ENCODE data around the gene ABCB8.

The ABCB8 gene

GRCh38 chr7:151057989-151058780 lies 29.9 kb downstream of the ABCB8 start:
- peak; percentile 100 for DNase-seq (ENCODE audit: low spot score)

DNA sequence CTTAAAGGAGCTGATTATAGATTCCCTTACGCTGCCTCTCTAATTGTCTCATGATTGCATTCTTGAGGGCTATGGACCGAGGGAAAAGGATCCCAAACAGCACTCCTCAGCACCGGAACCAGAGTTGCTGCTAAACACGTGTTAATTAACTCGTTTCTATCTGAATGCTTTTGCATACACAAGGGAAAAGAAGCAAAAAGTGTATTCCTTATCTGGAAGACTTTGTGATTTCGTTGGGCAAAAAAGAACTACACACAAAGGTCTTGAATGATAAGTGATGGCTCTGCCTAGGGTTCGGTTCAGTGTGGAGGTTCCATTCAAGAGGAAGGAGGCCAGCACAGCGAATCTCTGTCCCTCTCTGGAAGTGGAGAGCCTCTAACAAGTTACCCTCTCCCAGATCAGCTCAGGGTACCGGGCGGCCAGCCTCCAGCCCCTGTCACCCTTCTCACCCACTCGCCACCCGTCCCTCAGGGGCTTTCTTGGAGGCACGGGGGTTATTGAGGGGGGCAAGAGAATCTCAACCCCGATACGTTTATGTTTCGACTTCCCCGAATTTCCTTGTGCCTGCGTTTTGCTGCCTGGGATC lies 30.6 kb downstream of the ABCB8 start:
- DNase-seq (ENCODE audit: low spot score): peak; percentile 69

DNA sequence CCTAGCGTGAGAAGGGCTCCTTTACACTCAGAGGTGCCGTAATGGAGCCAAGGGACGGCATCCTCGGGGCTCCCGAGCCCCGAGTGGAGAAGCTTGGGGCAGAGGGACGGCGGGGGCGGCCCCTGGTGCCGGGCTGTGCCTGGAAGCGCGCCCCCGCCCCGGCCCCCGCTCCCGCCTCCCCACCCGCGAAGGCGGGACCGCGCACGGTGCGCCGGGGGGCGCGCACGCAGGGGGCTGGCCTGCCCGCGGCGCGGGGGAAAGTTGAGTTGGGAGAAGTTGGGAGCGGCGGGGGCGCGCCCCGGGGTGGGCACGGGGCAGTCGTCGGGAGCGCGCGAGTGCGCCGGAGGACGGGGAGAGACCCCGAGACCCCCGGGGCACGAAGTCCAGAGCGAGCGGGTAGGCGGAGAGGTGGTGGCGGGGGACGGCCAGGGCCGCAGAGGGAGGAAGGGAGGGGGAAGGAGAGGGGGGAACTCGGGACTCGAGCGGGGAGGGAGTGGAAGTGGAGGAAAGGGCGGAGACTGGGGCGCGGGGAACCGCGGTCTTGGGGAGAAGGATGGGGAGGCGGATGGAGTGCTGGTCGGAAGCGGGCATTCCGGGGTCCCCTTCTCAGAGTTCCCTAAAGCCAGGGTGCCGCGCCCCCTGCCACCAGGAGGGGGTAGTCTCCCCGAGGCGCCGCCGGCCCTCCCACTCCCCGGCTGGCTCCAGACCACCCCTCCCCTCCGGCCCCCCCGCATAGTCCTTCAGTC lies 31.3 kb downstream of the ABCB8 start, which contains the start of gene SLC4A2:
Gene SLC4A2 (plus strand): TSS at position 223 of the 746 bp plus-strand sequence. CDS start 2,399 bp downstream, outside the sequence.
- DNase-seq (ENCODE audit: low spot score): peak; percentile 89

- no peak for DNase-seq (ENCODE audit: low spot score)
Observed at GRCh38 chr7:151060113-151060415, 31.8 kb downstream of the ABCB8 start.

DNA sequence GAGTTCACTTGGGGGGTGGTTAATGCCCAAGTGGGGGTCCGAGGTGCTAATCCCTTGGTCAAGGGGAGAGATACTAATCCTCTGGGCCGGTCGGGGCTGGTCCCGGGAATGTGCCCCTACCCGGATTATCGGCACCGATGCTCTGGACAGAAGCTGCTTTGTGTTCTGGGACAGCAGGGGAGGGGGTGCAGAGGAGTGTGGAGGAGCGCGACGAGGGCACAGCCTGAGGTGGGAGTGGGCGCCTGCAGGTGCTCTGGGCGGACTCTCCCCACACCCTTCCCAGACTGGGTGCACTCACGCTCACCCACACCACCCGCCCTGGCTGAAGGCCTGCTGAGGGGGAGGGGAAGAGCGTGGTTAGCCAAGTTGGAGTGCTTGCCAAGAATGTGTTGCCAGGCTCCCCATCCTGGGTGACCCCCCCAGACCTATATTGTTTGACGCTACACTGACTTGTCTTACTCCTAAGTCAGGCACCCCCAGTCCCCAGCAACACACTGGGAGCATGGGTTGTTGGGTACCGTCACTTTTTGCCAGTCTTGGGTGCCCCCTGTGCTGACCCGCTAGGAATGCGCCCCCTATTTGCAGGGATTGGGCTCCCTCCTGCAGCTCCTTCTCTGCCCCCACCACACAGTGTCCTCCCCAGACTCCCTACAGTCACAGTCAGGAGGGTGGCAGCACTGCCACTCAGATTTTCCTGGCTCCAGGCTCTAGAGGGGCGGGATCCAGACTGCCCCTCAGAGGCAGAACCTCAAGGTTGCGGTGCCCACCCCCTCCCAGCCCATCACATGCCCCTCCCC lies 32.4 kb downstream of the ABCB8 start:
- peak; percentile 65 for DNase-seq (ENCODE audit: low spot score)

DNA sequence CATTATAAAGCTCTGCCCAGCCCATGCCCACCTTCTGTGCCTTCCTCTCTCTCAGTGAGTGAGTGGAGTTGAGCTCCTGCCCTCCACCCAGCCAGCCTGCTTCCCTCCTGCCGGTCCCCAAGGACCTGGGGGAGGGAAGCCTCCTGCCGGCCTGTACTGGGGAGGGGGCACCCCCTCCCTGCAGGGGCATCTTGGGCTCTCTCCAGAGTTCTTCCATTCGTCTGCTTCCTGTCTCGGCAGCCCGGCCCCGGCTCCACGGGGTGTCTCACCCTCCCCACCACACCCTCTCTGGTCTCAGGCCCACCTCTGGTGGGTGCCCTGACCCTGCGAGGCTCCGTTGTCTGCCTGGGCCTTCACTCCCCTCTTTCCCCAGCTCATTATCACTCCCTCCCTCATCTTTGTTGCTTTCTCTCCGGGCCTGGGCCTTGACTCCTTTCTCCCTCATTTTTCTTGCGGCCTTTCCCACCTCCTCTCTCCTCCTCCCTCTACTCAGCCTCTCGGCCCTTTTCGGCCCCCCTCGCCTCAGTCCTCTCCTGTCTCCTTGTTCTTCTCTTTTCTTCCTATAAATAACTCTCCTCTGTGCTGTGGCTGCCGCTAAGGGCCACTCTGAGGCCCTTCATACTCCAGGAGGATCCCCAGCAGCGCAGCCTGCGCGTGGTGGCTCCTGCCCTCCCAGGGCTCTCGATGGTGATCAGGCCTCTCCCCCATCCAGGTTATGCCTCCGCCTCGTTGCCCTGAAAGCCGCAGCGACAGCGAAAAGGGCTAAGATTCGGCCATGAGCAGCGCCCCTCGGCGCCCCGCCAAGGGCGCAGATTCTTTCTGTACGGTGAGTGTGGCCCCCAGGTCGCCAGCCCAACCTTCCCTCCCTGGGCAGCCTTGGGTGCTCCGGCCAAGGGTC lies 33.2 kb downstream of the ABCB8 start:
- DNase-seq (ENCODE audit: low spot score): no peak

DNA sequence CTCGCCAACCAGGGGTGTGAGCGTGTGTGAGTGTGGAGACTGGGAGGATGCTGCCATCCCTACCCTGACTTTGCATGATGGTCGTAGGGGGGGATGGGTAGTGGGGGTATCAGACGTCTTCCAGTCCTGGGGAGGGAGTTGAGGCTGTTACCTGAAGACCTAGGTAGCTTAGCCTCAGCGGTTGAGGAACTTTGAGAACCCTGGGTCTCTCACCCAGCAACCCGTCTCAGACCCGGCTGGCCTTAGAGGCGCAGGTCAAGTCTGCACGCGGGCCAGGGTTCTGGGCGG lies 33.8 kb downstream of the ABCB8 start:
- no peak for DNase-seq (ENCODE audit: low spot score)

DNA sequence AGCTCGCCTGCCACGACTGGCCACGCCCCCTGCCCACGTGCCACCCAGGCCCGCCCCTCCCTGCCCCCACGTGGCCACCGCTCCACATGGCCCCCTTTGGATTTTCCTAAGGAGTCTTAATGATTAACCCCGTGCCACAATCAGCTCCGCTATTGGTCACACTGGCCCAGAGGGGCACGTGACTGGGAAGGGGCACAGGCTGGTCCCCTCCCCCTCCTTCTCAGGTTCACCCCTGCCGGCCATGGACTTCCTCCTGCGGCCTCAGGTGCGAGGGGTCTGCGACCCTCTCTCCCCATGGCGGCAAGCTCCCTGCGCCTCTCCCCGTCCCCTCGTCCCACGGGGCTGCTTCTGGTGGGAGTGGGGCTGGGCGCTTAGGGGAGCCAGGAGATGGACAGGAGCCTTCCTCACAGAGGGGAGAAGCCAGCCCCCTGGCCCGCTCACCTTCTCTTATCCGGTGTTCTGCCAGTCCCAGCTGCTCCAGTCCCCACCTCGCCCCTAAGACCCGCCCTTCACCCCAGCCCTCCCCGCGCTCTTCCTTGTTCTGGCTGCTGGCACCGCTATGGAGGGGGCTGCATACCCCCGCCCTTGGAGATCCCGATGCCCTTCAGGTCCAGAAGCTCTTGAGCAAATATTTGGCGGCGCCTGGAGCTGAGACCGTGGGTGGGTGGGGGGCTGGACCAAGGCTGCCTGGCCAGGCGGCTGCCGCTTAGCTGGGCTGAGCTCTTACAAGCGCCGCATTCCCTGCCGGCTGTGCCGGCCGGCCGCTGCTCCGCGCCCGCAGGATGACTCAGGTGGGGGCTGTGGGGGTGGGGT lies 34.4 kb downstream of the ABCB8 start:
- no peak for DNase-seq (ENCODE audit: low spot score)

DNA sequence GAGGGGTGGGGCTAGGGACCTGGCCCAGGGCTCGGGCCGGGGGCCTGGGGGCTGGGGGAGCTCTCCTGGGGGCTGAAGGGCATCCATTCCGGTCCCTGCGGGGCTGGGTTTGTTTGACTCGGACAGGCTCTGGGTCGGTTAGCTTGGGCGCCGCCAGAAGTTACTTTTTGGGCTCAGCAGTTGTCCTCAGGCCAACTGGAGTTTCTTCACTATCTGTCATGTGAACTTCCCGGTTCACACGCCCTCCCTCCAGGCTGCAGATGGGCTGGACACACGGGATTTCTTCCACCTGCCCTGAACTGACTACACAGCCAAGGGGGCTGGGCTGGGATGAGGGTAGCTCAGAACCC lies 34.9 kb downstream of the ABCB8 start:
- no peak for DNase-seq (ENCODE audit: low spot score)

- DNase-seq (ENCODE audit: low spot score): no peak
Observed at GRCh38 chr7:151064454-151064853, 36.2 kb downstream of the ABCB8 start.

GRCh38 chr7:151064993-151065392 lies 36.7 kb downstream of the ABCB8 start:
- DNase-seq (ENCODE audit: low spot score): no peak

- DNase-seq (ENCODE audit: low spot score): no peak
Observed at GRCh38 chr7:151065516-151065915, 37.3 kb downstream of the ABCB8 start.

GRCh38 chr7:151066273-151066974 lies 38.2 kb downstream of the ABCB8 start:
- DNase-seq (ENCODE audit: low spot score): no peak

DNA sequence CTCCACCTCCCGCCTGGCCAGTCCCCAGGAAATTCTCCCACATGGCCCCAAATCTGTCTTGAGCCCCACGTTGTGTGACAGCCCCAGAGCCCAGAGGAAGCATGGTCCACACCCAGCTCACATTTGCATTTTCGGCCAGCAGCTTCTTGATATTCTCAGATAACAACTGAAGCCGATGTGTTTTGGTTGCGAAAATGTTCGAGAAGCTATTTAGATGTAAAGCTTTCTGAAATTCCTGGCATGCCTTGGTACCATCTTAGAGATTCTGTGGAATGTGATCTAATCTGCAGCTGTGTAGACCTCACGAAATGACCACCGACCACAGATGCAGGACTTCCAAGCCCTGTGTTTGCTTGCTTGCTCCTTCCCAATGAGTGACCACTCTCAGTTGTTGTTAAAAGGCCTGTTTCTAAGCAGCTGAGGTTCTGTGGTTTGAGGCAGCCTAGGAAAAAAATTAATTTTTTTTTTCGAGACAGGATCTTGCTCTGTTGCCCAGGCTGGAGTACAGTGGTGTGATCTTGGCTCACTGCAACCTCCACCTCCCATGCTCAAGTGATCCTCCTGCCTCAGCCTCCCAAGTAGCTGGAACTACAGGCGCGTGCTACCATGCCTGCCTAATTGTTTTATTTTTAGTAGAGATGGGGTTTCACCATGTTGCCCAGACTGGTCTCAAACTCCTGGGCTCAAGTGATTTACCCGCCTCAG lies 40.0 kb downstream of the ABCB8 start:
- DNase-seq (ENCODE audit: low spot score): no peak

DNA sequence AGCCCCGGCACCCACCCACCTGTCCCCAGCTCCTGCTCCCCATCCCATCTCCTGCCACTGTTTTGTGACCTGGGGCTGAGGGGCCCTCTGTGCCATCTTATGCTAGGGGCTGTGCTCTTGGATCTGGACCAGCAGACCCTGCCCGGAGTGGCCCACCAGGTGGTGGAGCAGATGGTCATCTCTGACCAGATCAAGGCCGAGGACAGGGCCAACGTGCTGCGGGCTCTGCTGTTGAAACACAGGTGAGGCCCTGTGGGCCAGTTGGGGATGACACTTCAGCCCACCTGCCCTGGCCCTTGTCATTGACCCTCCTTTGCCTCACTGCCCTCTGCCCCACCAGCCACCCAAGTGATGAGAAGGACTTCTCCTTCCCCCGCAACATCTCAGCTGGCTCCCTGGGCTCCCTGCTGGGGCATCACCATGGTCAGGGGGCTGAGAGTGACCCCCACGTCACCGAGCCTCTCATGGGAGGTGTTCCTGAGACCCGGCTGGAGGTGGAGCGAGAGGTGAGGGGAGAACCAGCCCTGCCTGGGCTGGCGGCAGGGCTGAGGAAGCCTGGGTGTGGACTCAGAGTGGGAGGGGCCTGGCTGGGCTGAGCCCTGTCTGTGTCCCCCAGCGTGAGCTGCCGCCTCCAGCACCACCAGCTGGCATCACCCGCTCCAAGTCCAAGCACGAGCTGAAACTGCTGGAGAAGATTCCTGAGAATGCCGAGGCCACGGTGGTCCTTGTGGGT lies 41.8 kb downstream of the ABCB8 start:
- no peak for DNase-seq (ENCODE audit: low spot score)

DNA sequence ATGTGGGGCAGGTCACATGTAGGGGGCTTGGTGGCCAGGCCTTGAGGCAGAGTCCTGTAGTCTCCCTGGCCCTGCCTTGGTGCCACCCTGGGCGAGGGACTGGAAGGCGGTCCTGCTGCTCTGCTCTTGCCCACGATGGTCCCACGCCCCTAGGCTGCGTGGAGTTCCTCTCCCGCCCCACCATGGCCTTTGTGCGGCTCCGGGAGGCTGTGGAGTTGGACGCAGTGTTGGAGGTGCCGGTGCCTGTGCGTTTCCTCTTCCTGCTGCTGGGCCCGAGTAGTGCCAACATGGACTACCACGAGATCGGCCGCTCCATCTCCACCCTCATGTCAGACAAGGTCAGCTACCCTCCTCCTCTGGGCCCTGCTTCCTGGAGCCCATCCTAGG lies 42.3 kb downstream of the ABCB8 start:
- DNase-seq (ENCODE audit: low spot score): no peak

DNA sequence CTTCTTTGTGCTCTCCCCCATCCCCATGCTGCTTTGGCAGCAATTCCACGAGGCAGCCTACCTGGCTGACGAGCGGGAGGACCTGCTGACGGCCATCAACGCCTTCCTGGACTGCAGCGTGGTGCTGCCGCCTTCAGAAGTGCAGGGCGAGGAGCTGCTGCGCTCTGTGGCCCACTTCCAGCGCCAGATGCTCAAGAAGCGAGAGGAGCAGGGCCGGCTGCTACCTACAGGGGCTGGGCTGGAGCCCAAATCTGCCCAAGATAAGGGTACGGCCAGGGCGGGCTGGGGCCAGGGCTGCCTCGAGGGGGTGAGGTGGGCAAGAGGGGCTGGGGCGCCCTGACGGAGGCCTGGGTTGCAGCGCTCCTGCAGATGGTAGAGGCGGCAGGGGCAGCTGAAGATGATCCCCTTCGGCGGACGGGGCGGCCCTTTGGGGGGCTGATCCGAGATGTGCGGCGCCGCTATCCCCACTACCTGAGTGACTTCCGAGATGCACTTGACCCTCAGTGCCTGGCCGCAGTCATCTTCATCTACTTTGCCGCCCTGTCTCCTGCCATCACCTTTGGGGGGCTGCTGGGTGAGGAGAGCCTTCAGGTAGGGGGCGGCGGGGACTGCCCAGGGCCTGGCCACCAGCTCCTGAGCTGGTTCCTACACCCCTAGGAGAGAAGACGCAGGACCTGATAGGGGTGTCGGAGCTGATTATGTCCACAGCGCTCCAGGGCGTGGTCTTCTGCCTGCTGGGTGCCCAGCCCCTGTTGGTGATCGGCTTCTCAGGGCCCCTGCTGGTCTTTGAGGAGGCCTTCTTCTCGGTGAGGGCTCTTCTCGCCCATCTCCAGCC lies 43.0 kb downstream of the ABCB8 start:
- DNase-seq (ENCODE audit: low spot score): no peak

GRCh38 chr7:151073990-151074389 lies 45.7 kb downstream of the ABCB8 start:
- DNase-seq (ENCODE audit: low spot score): no peak
